ENCODE results near the gene BRD4.

BRD4 gene

DNA sequence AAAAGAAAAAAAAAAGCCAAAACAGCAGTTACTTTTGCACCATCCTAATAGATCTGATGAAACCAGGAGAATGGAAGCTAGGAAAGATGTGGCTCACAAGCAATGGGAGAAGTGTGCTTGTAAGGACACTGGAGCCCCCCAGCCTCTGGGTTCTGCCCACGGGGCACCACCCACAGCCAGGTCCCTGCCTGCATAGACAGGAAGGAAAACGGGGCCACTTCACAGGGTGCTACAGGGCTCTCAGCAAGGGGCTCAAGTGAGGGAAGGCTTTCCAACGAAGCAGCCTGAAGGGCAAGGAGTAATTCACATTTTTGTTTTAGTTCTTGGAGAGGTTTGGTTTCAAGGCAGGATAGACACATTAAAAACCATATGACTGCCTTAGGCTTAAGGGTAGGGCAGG is 42.7 kb downstream of the BRD4 start:
- no peak for DNase-seq (ENCODE audit: low spot score)

DNA sequence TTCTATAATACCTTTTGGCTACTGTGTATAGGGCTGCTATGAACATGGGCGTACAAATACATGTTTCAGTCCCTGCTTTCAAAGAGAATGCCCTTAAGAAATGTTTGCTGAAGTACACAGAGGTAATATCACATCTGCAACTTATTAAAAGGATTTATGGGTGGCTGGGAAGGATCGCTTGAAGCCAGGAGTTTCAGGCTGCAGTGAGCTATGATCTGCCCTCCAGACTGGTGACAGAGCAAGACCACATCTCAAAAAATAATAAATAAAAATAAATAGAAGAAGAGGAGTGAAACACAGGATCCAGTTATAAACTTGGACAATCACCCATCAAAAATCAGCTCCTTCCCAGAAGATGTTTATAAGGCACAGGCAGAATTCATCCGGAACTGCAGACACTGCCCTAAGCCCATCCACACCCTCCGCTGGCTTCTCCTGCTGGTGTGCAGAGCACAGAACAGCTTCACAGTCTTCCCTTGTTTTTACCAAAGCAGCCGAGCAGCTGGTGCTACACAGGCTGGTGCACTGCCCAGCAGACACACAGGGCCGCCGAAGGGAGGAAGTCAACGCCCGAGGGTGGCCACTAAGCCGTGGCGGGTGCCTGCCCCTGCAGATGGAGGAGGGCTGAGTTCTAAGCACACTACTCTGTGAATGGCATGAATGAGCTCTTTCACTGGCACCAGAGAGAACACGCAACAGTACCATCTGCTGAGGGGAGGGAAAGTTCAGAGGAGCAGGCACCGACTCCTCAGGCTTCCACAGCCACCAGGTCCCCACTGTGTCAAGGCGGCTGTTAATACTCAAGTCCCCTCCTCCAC is 44.0 kb downstream of the BRD4 start:
- DNase-seq (ENCODE audit: low spot score), result peak; percentile 76

DNA sequence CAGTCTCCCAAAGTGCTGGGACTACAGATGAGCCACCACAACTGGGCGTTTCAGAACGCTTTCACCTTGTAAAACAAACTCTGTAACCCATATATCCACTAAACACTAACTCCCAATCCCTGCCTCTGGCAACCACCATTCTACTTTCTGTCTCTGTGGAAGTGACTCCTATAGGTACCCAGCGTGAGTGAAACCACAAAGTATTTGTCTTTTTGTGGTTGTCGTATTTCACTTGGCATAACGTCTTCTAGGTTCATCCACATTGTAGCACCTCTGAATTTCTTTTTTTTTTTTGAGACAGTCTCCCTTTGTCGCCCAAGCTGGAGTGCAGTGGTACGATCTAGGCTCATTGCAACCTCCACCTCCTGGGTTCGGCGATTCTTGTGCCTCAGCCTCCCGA is 44.8 kb downstream of the BRD4 start:
- no peak for DNase-seq (ENCODE audit: low spot score)

DNA sequence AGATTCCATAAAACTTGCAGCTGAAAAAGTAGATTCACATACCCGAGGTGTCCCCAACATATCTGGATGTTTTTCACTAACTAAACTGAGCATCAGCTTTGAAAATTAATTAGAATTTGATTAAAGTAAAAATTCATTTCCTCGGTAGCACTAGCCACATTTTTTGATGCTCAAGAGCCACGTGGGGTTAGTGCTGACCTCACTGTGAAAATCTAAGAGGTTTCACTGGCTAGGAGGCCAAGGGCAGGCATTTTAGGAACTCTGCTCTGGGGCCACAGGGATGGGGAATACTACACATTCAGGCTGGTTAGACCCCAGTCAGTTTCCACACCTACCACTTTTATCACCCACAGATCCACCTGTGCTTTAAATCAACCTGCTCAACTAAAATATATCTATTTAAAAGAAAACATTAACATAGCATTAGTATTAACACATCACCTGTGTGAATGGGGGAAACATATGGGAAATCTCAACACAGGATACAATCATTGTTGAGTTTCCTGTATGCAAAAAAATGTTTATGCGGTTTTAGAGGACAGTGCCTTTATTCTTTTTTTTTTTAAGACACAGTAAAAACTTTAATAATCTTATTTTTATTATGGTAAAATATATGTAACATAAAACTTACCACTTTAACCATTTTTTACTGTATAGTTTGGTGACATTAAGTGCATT is 45.5 kb downstream of the BRD4 start:
- DNase-seq (ENCODE audit: low spot score), result no peak

DNA sequence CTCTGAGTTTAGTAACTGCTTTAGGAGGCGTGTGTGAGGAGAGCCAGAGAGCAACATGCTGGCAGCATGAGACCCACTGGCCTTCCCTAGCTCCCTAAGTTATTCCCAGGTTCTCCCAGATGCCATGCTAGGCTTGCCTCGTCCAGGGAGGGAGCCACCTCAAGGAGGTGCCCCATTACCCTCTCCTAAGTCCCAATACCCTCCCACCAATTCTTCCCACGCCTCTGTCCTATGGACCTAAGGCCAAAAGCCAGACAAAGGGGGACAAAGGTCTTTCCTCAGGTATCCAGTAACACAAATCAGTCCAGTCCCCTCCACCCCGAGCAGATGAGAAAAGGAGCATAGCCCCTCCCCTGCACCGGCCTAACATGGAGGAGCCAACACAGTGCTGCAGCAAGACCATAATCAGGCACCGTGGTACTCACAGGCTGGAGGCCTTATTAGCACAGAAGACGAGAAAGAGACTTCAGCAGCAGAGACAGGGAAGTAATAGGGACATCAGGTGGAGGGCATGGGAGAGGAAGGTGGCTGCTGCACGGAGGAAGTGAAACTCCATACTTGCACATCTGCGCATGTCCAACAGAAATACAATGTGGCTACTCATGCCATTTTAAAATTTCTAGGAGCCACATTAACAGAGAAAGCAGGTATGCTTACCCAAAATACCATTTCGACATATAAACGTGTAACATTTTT is 46.3 kb downstream of the BRD4 start:
- DNase-seq (ENCODE audit: low spot score), result no peak

DNA sequence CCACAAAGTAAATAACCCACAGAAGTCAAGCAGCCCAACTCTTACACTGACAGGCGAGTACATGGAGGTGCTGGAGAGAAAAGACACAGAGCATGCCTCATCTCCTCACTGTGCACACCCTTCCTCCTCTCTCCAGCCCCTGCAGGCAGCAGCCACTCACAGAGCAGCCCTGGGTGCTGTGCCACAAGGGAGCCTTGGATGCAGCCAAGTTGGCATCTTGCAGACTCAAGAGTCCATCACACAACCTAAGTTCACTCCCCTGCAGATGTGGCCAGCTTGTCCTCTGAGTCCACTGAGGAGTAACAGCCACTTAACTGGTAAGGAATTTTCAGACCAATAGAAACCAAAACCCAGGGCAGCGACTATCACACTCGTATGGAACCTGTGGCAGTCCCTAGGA is 47.4 kb downstream of the BRD4 start:
- no peak for DNase-seq (ENCODE audit: low spot score)

DNA sequence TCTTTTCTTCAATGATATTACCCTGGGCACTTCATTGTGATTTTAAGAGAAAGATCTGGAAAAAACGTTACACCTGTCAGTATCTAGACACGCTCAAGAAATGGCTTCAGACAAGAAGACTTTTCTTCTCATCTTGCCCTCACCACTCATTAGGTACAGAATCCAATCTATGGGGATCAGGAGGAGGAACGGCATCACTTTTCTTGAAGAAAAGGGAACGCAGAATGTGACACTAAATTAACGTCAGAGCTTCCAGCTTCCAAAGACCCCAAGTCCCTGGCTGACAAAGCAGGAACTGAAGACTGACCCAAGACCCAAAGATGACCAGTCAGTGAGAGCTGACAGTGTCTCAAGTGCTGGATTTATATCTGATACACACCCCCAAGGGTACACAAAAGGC is 48.2 kb downstream of the BRD4 start:
- DNase-seq (ENCODE audit: low spot score), result no peak

DNA sequence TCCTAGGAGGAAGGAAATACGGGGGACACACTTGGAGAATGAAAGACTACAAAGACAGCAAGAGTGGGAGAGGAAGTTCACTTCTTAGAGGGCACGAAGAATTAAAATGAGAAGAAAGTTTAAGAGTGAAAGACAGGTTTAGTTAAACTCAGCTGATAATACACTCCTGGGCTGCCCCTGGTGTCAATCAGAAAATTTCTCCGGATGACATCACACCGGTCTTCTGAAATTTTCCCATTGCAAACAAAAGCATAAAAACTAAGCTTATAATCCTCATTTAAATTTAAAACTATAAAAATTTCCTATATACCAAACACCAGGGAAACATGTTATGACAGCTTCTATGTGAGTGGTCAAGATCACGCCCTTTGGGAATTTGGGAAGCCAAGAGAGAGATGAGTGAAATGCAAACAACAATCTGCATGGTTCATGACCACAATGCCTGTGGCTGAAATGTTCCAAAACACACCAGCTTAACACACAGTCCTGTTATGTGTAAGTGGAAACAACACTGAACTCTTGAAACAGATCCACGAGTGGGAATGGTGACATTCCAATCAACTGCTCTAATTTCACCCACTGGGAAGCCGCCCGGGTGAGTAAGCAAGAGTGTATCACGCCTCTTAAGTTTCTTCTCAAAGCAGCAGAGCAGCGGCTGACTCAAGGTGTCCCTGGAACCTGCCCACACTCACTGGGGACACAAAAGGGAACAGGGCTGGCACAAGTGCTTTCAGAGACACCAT is 49.0 kb downstream of the BRD4 start:
- DNase-seq (ENCODE audit: low spot score), result no peak

DNA sequence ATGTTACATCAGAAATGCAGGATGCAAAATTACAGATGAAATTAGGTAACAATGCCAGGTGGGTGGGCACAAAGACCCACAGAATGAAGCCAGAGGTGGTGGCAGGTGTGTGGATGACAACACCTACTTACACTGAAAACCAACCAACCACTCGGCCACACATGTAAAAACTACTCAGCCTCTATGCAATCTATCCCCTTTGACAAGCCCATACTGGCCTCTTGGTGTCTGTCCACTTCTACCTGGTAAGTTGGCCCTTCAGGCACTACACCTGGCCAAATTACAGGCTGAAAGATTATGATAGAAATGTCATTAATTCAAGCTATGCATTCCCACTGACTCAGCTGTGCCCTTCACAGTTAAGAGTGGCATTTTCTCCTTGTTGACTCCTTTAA is 50.0 kb downstream of the BRD4 start:
- DNase-seq (ENCODE audit: low spot score), result no peak

DNA sequence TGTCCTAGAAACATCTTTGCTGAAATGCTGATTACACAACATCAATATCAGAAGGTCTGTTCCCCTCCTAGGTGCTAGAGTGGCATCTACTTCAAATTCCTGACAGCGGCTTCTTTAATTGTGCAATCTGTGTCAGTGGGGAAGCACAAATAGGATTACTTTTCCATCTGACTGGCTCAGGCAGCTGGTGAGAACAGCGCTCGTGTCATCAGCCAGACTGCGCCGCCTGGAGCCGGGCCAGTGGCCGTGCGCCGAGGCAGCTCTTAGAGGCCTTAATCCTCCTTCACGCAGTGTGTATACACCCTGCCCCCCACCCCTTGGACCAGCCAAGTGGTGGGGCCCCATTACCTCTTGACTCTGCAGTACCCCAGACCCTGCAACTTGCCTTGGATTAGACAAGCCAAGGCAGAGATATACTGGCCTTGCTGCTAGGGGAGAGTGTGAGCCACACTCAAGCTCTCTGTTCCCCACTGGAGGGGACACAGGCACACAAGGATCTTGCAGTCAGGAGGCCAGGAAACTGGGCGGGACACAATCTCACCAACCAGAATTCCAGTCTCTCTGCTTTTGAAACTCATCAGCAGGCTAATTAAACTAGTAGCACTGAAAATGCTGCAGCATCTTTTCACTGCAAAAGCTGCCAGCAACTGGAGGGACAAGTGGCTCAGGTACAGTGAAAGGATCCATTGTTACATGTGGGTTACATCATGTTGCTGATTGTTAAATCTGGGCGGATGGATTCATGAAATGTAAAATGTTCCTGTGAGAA is 51.2 kb downstream of the BRD4 start:
- peak; percentile 88 for DNase-seq (ENCODE audit: low spot score)

DNA sequence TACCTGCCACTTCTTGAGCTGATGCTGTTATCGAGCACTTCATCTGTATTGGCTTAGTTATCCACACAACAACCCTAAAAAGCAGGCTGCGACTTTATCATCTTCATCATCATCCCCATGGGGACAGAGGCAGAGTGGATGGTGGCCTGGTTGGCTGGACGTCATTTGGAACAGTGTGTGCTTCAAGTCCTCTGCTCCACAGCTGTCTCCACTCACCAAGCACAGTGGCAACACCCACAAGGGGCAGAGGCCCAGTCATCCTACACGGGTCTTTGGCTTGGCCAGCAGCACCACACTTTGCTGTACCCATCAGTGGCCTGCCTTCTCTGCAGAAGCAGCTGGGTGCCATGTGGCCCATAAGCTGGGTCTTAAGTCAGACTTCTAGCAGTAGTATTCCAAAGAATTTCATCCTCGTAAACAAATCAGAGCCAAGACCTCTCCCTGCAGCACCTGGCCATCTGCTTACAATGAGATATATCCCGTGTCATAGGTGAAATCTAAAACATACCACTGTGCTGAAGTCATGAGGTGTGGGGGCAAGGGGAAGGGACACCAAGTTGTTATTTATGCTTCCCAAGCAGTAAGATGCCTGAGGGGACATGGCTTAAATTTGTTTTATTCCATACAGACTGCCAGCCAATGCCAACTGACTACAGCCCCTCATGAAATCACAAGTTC is 52.2 kb downstream of the BRD4 start:
- no peak for DNase-seq (ENCODE audit: low spot score)

DNA sequence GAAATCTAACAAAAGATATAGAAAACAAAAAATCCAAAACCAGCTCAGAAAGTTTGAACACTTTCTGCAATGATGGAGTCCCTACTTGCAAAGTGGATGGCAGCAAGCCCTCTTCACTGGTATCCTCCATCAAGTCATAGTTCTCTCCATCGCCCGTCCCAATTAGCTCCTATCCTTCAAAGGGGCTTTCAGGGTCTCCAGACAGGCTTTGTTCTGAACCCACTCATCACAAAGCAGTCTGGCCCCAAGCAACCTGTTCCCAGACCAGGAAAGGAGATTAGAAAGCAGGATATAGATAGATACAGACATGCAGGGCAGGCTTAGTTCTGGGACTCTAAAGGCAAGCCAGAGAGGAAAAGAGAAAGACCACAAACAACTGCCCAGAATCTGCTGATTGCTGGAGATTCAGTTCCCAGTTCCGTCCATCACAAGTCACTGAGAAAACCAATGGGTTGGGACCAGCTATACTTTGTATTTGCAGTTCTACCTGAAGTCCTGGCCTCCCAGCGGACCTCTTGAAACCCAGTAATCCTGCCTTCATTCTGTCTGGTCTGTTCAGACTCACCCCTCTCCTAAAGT is 52.9 kb downstream of the BRD4 start:
- DNase-seq (ENCODE audit: low spot score), result no peak

DNA sequence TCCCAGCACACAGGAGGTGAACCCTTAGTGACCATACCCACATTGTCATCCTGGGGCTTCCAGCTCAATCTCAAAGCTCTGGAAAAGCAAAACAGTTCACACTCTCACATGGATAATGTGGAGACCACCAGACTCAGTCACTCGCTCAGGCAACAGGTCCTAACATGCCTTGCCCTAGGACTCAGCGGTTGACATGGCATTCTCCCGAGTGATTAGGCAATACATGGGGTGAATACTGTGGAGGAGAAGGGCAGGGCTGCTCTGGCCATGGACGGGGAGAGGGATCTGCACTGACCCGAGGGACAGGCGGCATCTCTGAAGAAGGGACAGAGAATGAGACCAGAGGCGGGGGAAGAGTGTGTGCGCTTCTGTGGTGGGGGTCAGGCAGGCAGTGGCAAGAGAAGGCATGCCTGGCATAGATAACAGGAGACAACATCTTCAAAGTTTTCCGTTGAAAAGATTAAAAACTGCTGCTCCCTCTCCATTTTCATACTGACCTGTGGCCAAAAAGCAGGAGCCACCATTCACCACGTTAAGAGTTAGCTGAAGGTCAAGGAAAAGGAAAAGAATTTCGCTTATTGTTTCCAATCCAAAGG is 55.6 kb downstream of the BRD4 start:
- no peak for DNase-seq (ENCODE audit: low spot score)

DNA sequence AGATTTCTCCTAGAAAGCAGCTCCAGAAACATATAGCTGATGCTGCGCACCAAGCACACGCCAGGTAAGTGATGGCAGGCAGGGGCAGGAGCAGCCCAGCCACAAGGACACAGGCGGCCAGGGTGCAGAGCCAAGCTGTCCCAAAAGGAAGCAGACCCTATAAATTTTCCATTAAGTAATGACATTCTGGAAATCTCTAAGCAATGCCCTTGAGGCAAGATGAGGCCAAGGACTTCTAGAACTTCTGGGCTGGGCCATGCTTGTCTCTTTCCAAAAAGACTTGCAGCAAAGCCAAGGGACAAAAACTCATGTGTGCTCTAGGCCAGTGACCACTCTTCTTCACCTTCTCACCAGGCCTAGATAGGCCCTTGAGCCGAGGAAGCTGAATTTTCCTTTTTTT is 57.9 kb downstream of the BRD4 start:
- no peak for DNase-seq (ENCODE audit: low spot score)

DNA sequence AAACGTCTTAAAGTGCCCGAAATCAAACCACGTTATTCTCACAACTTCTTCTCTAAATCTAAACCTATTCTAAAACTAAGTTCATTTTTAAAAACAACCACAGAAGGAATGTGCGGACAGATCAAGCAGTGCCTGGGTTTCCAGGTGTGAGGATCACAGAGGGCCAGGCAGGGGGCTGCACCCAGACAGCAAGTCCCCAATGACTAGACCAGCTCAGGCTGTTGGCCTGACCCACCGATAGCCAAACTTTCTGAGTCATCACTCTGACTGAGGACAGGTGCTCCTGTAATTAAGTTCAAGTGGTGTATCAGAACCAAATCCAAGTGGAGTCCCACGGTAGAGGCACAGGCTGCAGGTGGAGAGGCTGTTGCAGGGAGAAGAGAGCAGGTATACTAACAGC is 62.5 kb downstream of the BRD4 start:
- DNase-seq (ENCODE audit: low spot score), result no peak

DNA sequence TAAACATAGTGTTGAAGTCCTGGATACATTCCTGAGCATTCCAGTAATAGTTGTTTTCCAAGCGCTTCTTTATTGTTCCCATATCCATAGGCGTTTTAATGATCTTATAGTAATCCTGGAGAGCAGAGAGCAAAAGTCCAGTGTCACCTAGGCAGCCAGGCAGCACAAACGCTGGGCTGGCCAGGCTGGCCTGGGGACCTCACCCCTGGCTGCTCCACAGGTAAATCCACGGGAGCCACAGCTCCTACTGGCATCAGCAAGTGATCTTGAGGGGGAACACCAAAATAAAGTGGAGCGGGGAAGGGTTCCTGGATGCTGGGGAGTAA is 63.4 kb downstream of the BRD4 start:
- DNase-seq (ENCODE audit: low spot score), result no peak

DNA sequence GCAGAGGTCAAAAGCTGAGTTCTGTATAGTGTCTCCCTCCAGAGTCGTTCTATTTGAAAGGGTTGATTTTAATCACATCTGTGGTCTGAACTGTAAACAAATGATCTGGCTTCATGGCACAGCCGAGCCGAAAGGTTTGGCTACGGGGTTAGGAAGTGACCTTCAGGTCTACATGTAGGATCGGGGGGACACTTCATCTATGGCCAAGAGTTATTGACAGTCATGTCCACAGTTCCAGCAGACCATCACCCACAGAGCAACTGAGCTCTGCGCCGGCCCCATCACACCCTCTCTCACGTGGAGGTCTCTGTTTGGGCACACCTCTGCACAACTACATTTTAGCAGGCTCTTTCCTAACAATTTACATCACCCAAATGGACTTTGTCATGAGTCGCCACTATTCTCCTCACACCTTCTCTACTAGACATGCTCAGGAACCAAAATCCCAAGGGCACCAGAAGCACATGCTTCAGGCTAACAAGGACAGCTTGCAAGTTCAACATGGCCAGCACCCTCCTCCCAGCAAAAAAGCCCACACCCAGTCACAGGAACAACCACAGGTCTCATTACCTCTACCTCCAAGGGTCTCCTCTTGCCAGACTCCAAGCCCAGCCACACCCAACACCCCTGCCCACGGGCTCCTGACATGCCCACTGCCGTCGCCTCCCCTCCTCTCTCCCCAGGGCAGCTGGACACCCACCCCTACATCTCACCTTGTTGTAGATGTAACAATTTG is 64.0 kb downstream of the BRD4 start:
- DNase-seq (ENCODE audit: low spot score), result no peak

DNA sequence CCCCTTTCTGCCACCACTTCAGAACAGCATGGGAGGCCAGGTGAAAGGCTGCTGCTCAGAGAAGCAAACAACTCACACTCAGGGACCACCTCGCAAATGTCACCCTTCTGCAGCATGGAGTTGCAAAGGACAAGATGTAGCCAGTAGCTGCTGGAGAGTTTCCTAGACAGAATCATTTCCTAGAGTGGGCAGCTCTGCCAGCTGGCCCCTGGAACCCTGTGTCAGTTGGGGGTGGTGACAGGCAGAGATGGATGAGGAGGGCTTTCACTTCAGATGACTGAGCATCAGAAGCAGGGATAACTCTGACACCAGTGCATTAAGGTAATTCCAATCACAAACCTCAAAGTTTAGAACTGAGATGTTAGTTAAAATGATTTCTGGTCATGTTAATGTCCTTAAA is 65.7 kb downstream of the BRD4 start:
- no peak for DNase-seq (ENCODE audit: low spot score)

DNA sequence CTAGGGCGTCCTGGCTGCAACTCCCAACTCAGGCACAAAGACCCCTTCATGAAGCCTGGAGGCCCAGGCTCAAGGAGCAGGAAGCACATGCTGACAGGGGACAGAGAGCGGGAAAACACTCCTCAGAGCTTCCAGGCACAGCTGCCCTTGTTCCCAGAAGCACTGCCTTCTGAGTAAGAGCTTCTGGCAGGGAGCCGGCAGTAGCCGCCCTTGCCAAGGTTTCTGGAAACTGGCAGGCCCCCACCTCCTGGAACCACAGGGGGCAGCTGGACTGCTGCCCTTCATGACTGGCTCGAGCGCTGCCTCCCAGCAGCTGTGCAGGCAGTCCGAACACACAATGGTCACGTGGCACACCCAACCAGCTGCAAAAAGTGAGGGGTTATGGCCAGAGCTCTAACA is 66.5 kb downstream of the BRD4 start:
- no peak for DNase-seq (ENCODE audit: low spot score)

All from D341Med (cell line).